GM21423 (cell line): Measurements from ENCODE around the gene SNRNP25.

ENCODE experiments used
- ATAC-seq: cut with Tn5 transposase; IDR thresholded peaks from one replicate; pipeline ENCODE4 v1.9.1; 2021; ENCODE audit warnings: mild to moderate bottlenecking, moderate library complexity; ENCODE audit not compliant: unreplicated experiment

Gene SNRNP25

GRCh38 chr16:77273-77806 is 23.7 kb downstream of the SNRNP25 start:
- ATAC-seq: peak; percentile 12

GRCh38 chr16:77807-78443 is 24.3 kb downstream of the SNRNP25 start, which contains the start of gene MPG:
Gene MPG, plus strand, starts transcription at chr16:78225. Its CDS starts 85 bp downstream, at chr16:78310.
- peak; percentile 60 for ATAC-seq

GRCh38 chr16:78444-79150 is 25.0 kb downstream of the SNRNP25 start:
- ATAC-seq: peak; percentile 19

GRCh38 chr16:79151-80054 is 25.8 kb downstream of the SNRNP25 start:
- no peak for ATAC-seq

- no peak for ATAC-seq
These were observed 29.5 kb downstream of the SNRNP25 start for GRCh38 chr16:83060-83603.

GRCh38 chr16:83781-84615 is 30.4 kb downstream of the SNRNP25 start:
- ATAC-seq: no peak

GRCh38 chr16:84718-85406 is 31.2 kb downstream of the SNRNP25 start:
- ATAC-seq: peak; percentile 70

- ATAC-seq: no peak
These were observed 31.8 kb downstream of the SNRNP25 start for GRCh38 chr16:85407-85782.

- ATAC-seq: no peak
These were observed 32.2 kb downstream of the SNRNP25 start for GRCh38 chr16:85865-86264.

GRCh38 chr16:86483-86952 is 32.9 kb downstream of the SNRNP25 start:
- ATAC-seq: no peak

- no peak for ATAC-seq
These were observed 35.0 kb downstream of the SNRNP25 start for GRCh38 chr16:88613-89012.

- ATAC-seq: no peak
These were observed 36.0 kb downstream of the SNRNP25 start for GRCh38 chr16:89391-90302.

GRCh38 chr16:91484-91883 is 37.9 kb downstream of the SNRNP25 start:
- ATAC-seq: no peak

- ATAC-seq: no peak
These were observed 39.1 kb downstream of the SNRNP25 start for GRCh38 chr16:92431-93339.

GRCh38 chr16:94918-95265 is 41.3 kb downstream of the SNRNP25 start:
- ATAC-seq: no peak

GRCh38 chr16:96935-97381 is 43.3 kb downstream of the SNRNP25 start:
- ATAC-seq: peak; percentile 78

GRCh38 chr16:97822-98221 is 44.2 kb downstream of the SNRNP25 start:
- no peak for ATAC-seq
